Esophagus squamous epithelium (tissue), 5 donors: ENCODE data around the gene LTB4R. TPM values are rescaled to one million over a fixed set of nuclear protein-coding genes. Genes with fewer than 3 reads are reported as not detected.
"Not testable (repeated sequence)": the region's sequence is repeated elsewhere in the genome, so short reads cannot be mapped to it uniquely, and the experiment has no call there.

Experiments used
- DNase-seq: peaks from one replicate; lab custom pipeline; 2025; lab: John Stamatoyannopoulos, UW
- H3K27ac ChIP-seq, 4 donors: fragments of 200-600 bp; sonication (generic); one replicate each; pipeline ENCODE4 v1.5.1; 2016 to 2019; ENCODE audit warnings: mild to moderate bottlenecking in 1 of 4
- H3K27me3 ChIP-seq, 4 donors: fragments of 200-600 bp; sonication (generic); 1 replicate in 3 of 4; 2 replicates in 1 of 4; pipeline versions ENCODE4 v1.5.1 to v1.6.0; 2017 to 2021; ENCODE audit warnings: antibody characterized with exemption in 1 of 4
- H3K36me3 ChIP-seq, 3 donors: fragments of 200-600 bp; sonication (generic); one replicate each; pipeline ENCODE4 v1.5.1; 2016 to 2019
- H3K4me1 ChIP-seq, 3 donors: fragments of 200-600 bp; sonication (generic); one replicate each; pipeline ENCODE4 v1.5.1; 2017 to 2019
- H3K4me3 ChIP-seq, 4 donors: fragments of 200-600 bp; sonication (generic); 1 replicate in 3 of 4; 2 replicates in 1 of 4; pipeline ENCODE4 v1.5.1; 2016 to 2019; ENCODE audit warnings: mild to moderate bottlenecking in 2 of 4, moderate library complexity in 1 of 4
- H3K9me3 ChIP-seq, 3 donors: fragments of 200-600 bp; sonication (generic); one replicate each; pipeline ENCODE4 v1.5.1; 2016 to 2019
- CTCF ChIP-seq, 6 experiments: fragments of 450-650 bp in 4 of 6; fragments of 200-600 bp in 2 of 6; sonication (generic) in 2 of 6; IDR thresholded peaks; one replicate each; pipeline ENCODE4 v1.5.1; 2016 to 2019; ENCODE audit warnings: antibody characterized with exemption in 6 of 6, mild to moderate bottlenecking in 4 of 6, moderate library complexity in 4 of 6
- POLR2A ChIP-seq, 4 donors: fragments of 450-650 bp; IDR thresholded peaks; one replicate each; pipeline ENCODE4 v1.6.1; 2017; ENCODE audit warnings: antibody characterized with exemption in 4 of 4, mild to moderate bottlenecking in 4 of 4, moderate library complexity in 3 of 4
- WGBS, 2 donors: methylation state at CpG; one replicate each; pipeline ENCODE4 v1.1.5; 2018; 5-methylcytosine and 5-hydroxymethylcytosine counted together
- intact Hi-C: fragments of 100-400 bp; cut with DNase I; formaldehyde crosslinking; loops from one replicate; pipeline ENCODE4 v1.15.0; 2022
- total RNA-seq, 4 donors: library from RNA; depleted of rRNA; stranded (reverse); fragments of >200 nt; gene quantifications; one replicate each; pipeline ENCODE4 v1.1.0, GENCODE V29; 2016
- donor health status: DM: yes; HTN: yes; CAD: no.

LTB4R gene
- total RNA-seq, 4 donors from 2014 or later = 47.9 to 99.9 (median 85.4) TPM

GRCh38 chr14:24327303-24327702 is 16.0 kb downstream of the LTB4R start:
- intact Hi-C loops = no loop called here
- no peaks in the 10 kb centered on the region for H3K9me3 ChIP-seq
- H3K4me1 ChIP-seq = peaks cover 0 to 40% (median 6%) of the 10 kb centered on the region in 3 donors
- peak overlapping the region in 1 of 4 donors; percentile 36 for H3K27ac ChIP-seq
- no peaks in the 10 kb centered on the region for H3K36me3 ChIP-seq
- DNase-seq = no peak
- TF ChIP-seq CTCF (IDR thresholded peaks at IDR 0.05) (no peak), POLR2A (IDR thresholded peaks at IDR 0.05) (no peak)
- no peak overlapping the region for H3K4me3 ChIP-seq
- WGBS, 2 donors = 63 to 79% methylated on average over 2 of the region's 2 CpGs
- H3K27me3 ChIP-seq = peaks cover 0 to under 1% (median 0%) of the 10 kb centered on the region in 4 donors

- H3K4me3 ChIP-seq, H3K36me3 ChIP-seq, intact Hi-C loops, H3K27ac ChIP-seq, H3K9me3 ChIP-seq, DNase-seq, H3K27me3 ChIP-seq: not testable (repeated sequence)
- peak; percentile 35 to 78 (median 60) for TF ChIP-seq CTCF (IDR thresholded peaks at IDR 0.05)
- 1 to 7% methylated on average over 6 to 9 of the region's 9 CpGs for WGBS, 2 donors
- H3K4me1 ChIP-seq = peaks cover 0 to 46% (median 12%) of the 10 kb centered on the region in 3 donors
These were observed 16.6 kb downstream of the LTB4R start for GRCh38 chr14:24327914-24328313.

GRCh38 chr14:24329073-24329663 is 17.9 kb downstream of the LTB4R start:
- Histone ChIP-seq H3K36me3 (no peaks in the 10 kb centered on the region), H3K4me1 (peaks cover 11 to 59% (median 25%) of the 10 kb centered on the region in 3 donors), H3K4me3 (no peak overlapping the region), H3K27me3 (peaks cover 0 to 19% (median 3%) of the 10 kb centered on the region in 4 donors), H3K27ac (peak overlapping the region in 3 of 4 donors; percentile 18 to 32 (median 26)), H3K9me3 (no peaks in the 10 kb centered on the region)
- TF ChIP-seq POLR2A (IDR thresholded peaks at IDR 0.05) = no peak
- TF ChIP-seq CTCF (IDR thresholded peaks at IDR 0.05) = no peak
- intact Hi-C loops = no loop called here
- no peak for DNase-seq
- 70 to 80% methylated on average over 6 to 9 of the region's 12 CpGs for WGBS, 2 donors

- WGBS, 2 donors = 62% methylated on average over 5 of the region's 9 CpGs; no CpG with 5 or more reads in 1 of the 2 donors
- H3K36me3 ChIP-seq = no peaks in the 10 kb centered on the region
- peaks cover 0 to 25% (median 5%) of the 10 kb centered on the region in 4 donors for H3K27me3 ChIP-seq
- DNase-seq = no peak
- H3K4me1 ChIP-seq = peaks cover 17 to 64% (median 31%) of the 10 kb centered on the region in 3 donors
- no peaks in the 10 kb centered on the region for H3K9me3 ChIP-seq
- peak overlapping the region in 2 of 4 donors; percentile 18 to 32 for H3K27ac ChIP-seq
- intact Hi-C loops = loop anchor here (5.0 kb wide), 1 partner anchor 103 kb away; no protein-coding TSS in a partner anchor
- peak in 1 of 4 donors; percentile 18 for TF ChIP-seq POLR2A (IDR thresholded peaks at IDR 0.05)
- no peak for TF ChIP-seq CTCF (IDR thresholded peaks at IDR 0.05)
- no peak overlapping the region for H3K4me3 ChIP-seq
These were observed 18.4 kb downstream of the LTB4R start for GRCh38 chr14:24329736-24330135.

- intact Hi-C loops = loop anchor here (5.0 kb wide), 1 partner anchor 101 kb away; no protein-coding TSS in a partner anchor
- TF ChIP-seq POLR2A (IDR thresholded peaks at IDR 0.05) (no peak), CTCF (IDR thresholded peaks at IDR 0.05) (no peak)
- Histone ChIP-seq H3K27ac (no peak overlapping the region), H3K4me1 (peaks cover 22 to 78% (median 34%) of the 10 kb centered on the region in 3 donors), H3K36me3 (peaks cover 0 to 5% (median 0%) of the 10 kb centered on the region in 3 donors), H3K27me3 (peaks cover 0 to 39% (median 6%) of the 10 kb centered on the region in 4 donors), H3K4me3 (no peak overlapping the region), H3K9me3 (no peaks in the 10 kb centered on the region)
- DNase-seq = no peak
- WGBS, 2 donors = 92 to 100% methylated on average over 3 to 7 of the region's 10 CpGs
These were observed 19.8 kb downstream of the LTB4R start for GRCh38 chr14:24330973-24331674.
